Measurements from ENCODE around the gene SLC5A1. TPM values are rescaled to one million over a fixed set of nuclear protein-coding genes. Genes with fewer than 3 reads are reported as not detected.

SLC5A1 gene
- total RNA-seq, 1 experiment from 2014 or later = 0.23 TPM

GRCh38 chr22:32013200-32013599 is 29.9 kb upstream of the SLC5A1 start:
- Mint-ChIP-seq H3K27ac (ENCODE audit: unreplicated experiment) (no peak overlapping the region), H3K9me3 (ENCODE audit: unreplicated experiment) (no peaks in the 10 kb centered on the region), H3K27me3 (ENCODE audit: insufficient read depth, unreplicated experiment) (no peaks in the 10 kb centered on the region), H3K36me3 (ENCODE audit: insufficient read depth, unreplicated experiment) (no peaks in the 10 kb centered on the region), H3K4me1 (ENCODE audit: low read depth, unreplicated experiment) (no peaks in the 10 kb centered on the region), H3K4me3 (ENCODE audit: unreplicated experiment) (no peak overlapping the region)
- no peaks in the 10 kb centered on the region for H3K4me1 ChIP-seq
- H3K4me3 ChIP-seq (ENCODE audit: low read depth, low read length) = no peak overlapping the region
- H3K36me3 ChIP-seq (ENCODE audit: control insufficient read depth, insufficient read depth, low read length) = no peaks in the 10 kb centered on the region
- no peak for TF ChIP-seq CTCF (IDR thresholded peaks at IDR 0.05; ENCODE audit: insufficient read depth in 1 of 2, low read depth in 1 of 2, low read length in 1 of 2, severe bottlenecking in 1 of 2, unreplicated experiment in 1 of 2)
- H3K9me3 ChIP-seq = peaks cover 8% of the 10 kb centered on the region; the same call in 1 of the 2 replicates
- no peak for DNase-seq
- ChIA-PET CTCF (no interaction called here), POLR2A (no interaction called here)
- no peaks in the 10 kb centered on the region for H3K27me3 ChIP-seq (replicated peaks; ENCODE audit: control insufficient read depth, insufficient read depth, low read length)
- no TSS peak for BruUV-seq (replicated peaks)
- intact Hi-C loops (cut with micrococcal nuclease; ENCODE audit: unreplicated experiment) = no loop called here

- Histone ChIP-seq H3K36me3 (ENCODE audit: control insufficient read depth, insufficient read depth, low read length) (no peaks in the 10 kb centered on the region), H3K27me3 (replicated peaks; ENCODE audit: control insufficient read depth, insufficient read depth, low read length) (no peaks in the 10 kb centered on the region), H3K9me3 (peaks cover 8% of the 10 kb centered on the region; the same call in 1 of the 2 replicates), H3K4me3 (ENCODE audit: low read depth, low read length) (no peak overlapping the region), H3K4me1 (no peaks in the 10 kb centered on the region)
- Mint-ChIP-seq H3K27me3 (ENCODE audit: insufficient read depth, unreplicated experiment) (no peaks in the 10 kb centered on the region), H3K4me1 (ENCODE audit: low read depth, unreplicated experiment) (no peaks in the 10 kb centered on the region), H3K9me3 (ENCODE audit: unreplicated experiment) (no peaks in the 10 kb centered on the region), H3K4me3 (ENCODE audit: unreplicated experiment) (no peak overlapping the region), H3K36me3 (ENCODE audit: insufficient read depth, unreplicated experiment) (no peaks in the 10 kb centered on the region), H3K27ac (ENCODE audit: unreplicated experiment) (no peak overlapping the region)
- POLR2A ChIA-PET = no interaction called here
- intact Hi-C loops (cut with micrococcal nuclease; ENCODE audit: unreplicated experiment) = no loop called here
- TF ChIP-seq CTCF (IDR thresholded peaks at IDR 0.05; ENCODE audit: insufficient read depth in 1 of 2, low read depth in 1 of 2, low read length in 1 of 2, severe bottlenecking in 1 of 2, unreplicated experiment in 1 of 2) = no peak
- DNase-seq = no peak
- CTCF ChIA-PET = interaction anchor here (0.5 kb wide), 1 partner anchor 942 kb away, joined by 3 read pairs; no protein-coding TSS in a partner anchor
- no TSS peak for BruUV-seq (replicated peaks)
Observed at GRCh38 chr22:32016081-32016480, 27.0 kb upstream of the SLC5A1 start.

- Mint-ChIP-seq H3K36me3 (ENCODE audit: insufficient read depth, unreplicated experiment) (no peaks in the 10 kb centered on the region), H3K4me3 (ENCODE audit: unreplicated experiment) (no peak overlapping the region), H3K27ac (ENCODE audit: unreplicated experiment) (no peak overlapping the region), H3K4me1 (ENCODE audit: low read depth, unreplicated experiment) (no peaks in the 10 kb centered on the region), H3K9me3 (ENCODE audit: unreplicated experiment) (no peaks in the 10 kb centered on the region), H3K27me3 (ENCODE audit: insufficient read depth, unreplicated experiment) (no peaks in the 10 kb centered on the region)
- ChIA-PET POLR2A (no interaction called here), CTCF (no interaction called here)
- intact Hi-C loops (cut with micrococcal nuclease; ENCODE audit: unreplicated experiment) = no loop called here
- no peaks in the 10 kb centered on the region for H3K4me1 ChIP-seq
- no TSS peak for BruUV-seq (replicated peaks)
- H3K27me3 ChIP-seq (replicated peaks; ENCODE audit: control insufficient read depth, insufficient read depth, low read length) = no peaks in the 10 kb centered on the region
- no peak overlapping the region for H3K4me3 ChIP-seq (ENCODE audit: low read depth, low read length)
- no peak for TF ChIP-seq CTCF (IDR thresholded peaks at IDR 0.05; ENCODE audit: insufficient read depth in 1 of 2, low read depth in 1 of 2, low read length in 1 of 2, severe bottlenecking in 1 of 2, unreplicated experiment in 1 of 2)
- H3K36me3 ChIP-seq (ENCODE audit: control insufficient read depth, insufficient read depth, low read length) = no peaks in the 10 kb centered on the region
- DNase-seq = no peak
- peaks cover 8% of the 10 kb centered on the region; the same call in 1 of the 2 replicates for H3K9me3 ChIP-seq
Observed at GRCh38 chr22:32018056-32018455, 25.0 kb upstream of the SLC5A1 start.
